GM19193 (cell line): ENCODE measurements around the gene ADAM15.

Experiments
- POLR2A ChIP-seq: IDR thresholded peaks from 4 replicates; pipeline ENCODE4 v1.6.1; 2011; ENCODE audit not compliant: insufficient read depth, insufficient read length; ENCODE audit errors: extremely low read depth

ADAM15 gene

GRCh38 chr1:155018617-155019348, 32.3 kb upstream of the ADAM15 start:
- no peak for TF ChIP-seq POLR2A

GRCh38 chr1:155019377-155020245, 31.5 kb upstream of the ADAM15 start:
- TF ChIP-seq POLR2A: no peak

GRCh38 chr1:155022136-155022926, 28.8 kb upstream of the ADAM15 start:
- no peak for TF ChIP-seq POLR2A

- TF ChIP-seq POLR2A: no peak
Observed at GRCh38 chr1:155022927-155023236, 28.2 kb upstream of the ADAM15 start.

GRCh38 chr1:155023627-155024026, 27.5 kb upstream of the ADAM15 start:
- no peak for TF ChIP-seq POLR2A

- TF ChIP-seq POLR2A: no peak
Observed at GRCh38 chr1:155024315-155024714, 26.8 kb upstream of the ADAM15 start.

- no peak for TF ChIP-seq POLR2A
Observed at GRCh38 chr1:155026154-155026553, 25.0 kb upstream of the ADAM15 start.

GRCh38 chr1:155026588-155026987, 24.5 kb upstream of the ADAM15 start:
- TF ChIP-seq POLR2A: no peak

- TF ChIP-seq POLR2A: no peak
Observed at GRCh38 chr1:155029513-155030242, 21.4 kb upstream of the ADAM15 start.

- TF ChIP-seq POLR2A: no peak
Observed at GRCh38 chr1:155030243-155030795, 20.8 kb upstream of the ADAM15 start.

GRCh38 chr1:155030899-155031298, 20.2 kb upstream of the ADAM15 start:
- TF ChIP-seq POLR2A: no peak

- TF ChIP-seq POLR2A: no peak
Observed at GRCh38 chr1:155032886-155033285, 18.2 kb upstream of the ADAM15 start.

GRCh38 chr1:155033524-155033923, 17.6 kb upstream of the ADAM15 start, which contains the start of the genes DCST1 and DCST2:
TSS of gene DCST1 (plus strand) at chr1:155033824. CDS start at chr1:155034037, 213 bp downstream.
TSS of gene DCST2 (minus strand) at chr1:155033781. CDS start at chr1:155033701, 80 bp downstream.
- no peak for TF ChIP-seq POLR2A
